ENCODE results near the gene DPH1. TPM values are rescaled to one million over a fixed set of nuclear protein-coding genes. Genes with fewer than 3 reads are reported as not detected.

The DPH1 gene
- total and polyA plus RNA-seq, 8 donors, result 11.6 to 188 (median 31.5) TPM

- H3K27ac ChIP-seq, result no peak overlapping the region
- no peak for DNase-seq
- TF ChIP-seq POLR2A (IDR thresholded peaks at IDR 0.05) (no peak), POLR2AphosphoS5 (IDR thresholded peaks at IDR 0.05) (no peak), CTCF (IDR thresholded peaks at IDR 0.05) (no peak), EP300 (IDR thresholded peaks at IDR 0.05) (no peak)
- peaks cover 16 to 65% (median 60%) of the 10 kb centered on the region in 4 donors for H3K36me3 ChIP-seq
- no peak overlapping the region for H3K4me3 ChIP-seq
- intact Hi-C loops (cut with DNase I; ENCODE audit: low total_unique reads), result no loop called here
- H3K9me3 ChIP-seq, result no peaks in the 10 kb centered on the region
- peaks cover 13 to 34% (median 24%) of the 10 kb centered on the region in 4 donors for H3K4me1 ChIP-seq
- 86 to 93% (median 90%) methylated on average over 28 to 29 of the region's 29 CpGs for WGBS, 5 donors
- H3K27me3 ChIP-seq, result no peaks in the 10 kb centered on the region
Observed at GRCh38 chr17:2035541-2036488, 5.9 kb downstream of the DPH1 start.

GRCh38 chr17:2037155-2037554 is 7.2 kb downstream of the DPH1 start:
- H3K9me3 ChIP-seq, result no peaks in the 10 kb centered on the region
- no peaks in the 10 kb centered on the region for H3K27me3 ChIP-seq
- peaks cover 16 to 65% (median 60%) of the 10 kb centered on the region in 4 donors for H3K36me3 ChIP-seq
- H3K27ac ChIP-seq, result no peak overlapping the region
- intact Hi-C loops (cut with DNase I; ENCODE audit: low total_unique reads), result no loop called here
- TF ChIP-seq CTCF (IDR thresholded peaks at IDR 0.05) (no peak), EP300 (IDR thresholded peaks at IDR 0.05) (no peak), POLR2A (IDR thresholded peaks at IDR 0.05) (no peak), POLR2AphosphoS5 (IDR thresholded peaks at IDR 0.05) (no peak)
- H3K4me3 ChIP-seq, result no peak overlapping the region
- 76 to 94% (median 90%) methylated on average over 10 of the region's 10 CpGs for WGBS, 5 donors
- no peak for DNase-seq
- peaks cover 8 to 29% (median 20%) of the 10 kb centered on the region in 4 donors for H3K4me1 ChIP-seq

GRCh38 chr17:2040219-2040827 is 10.4 kb downstream of the DPH1 start:
- intact Hi-C loops (cut with DNase I; ENCODE audit: low total_unique reads), result no loop called here
- Histone ChIP-seq H3K9me3 (no peaks in the 10 kb centered on the region), H3K27ac (peak overlapping the region in 3 of 5 donors; percentile 10 to 94 (median 91)), H3K36me3 (peaks cover 25 to 69% (median 63%) of the 10 kb centered on the region in 4 donors), H3K27me3 (no peaks in the 10 kb centered on the region), H3K4me3 (no peak overlapping the region), H3K4me1 (peaks cover 25 to 39% (median 28%) of the 10 kb centered on the region in 4 donors)
- TF ChIP-seq POLR2A (IDR thresholded peaks at IDR 0.05) (no peak), POLR2AphosphoS5 (IDR thresholded peaks at IDR 0.05) (no peak), EP300 (IDR thresholded peaks at IDR 0.05) (no peak), CTCF (IDR thresholded peaks at IDR 0.05) (no peak)
- WGBS, 5 donors, result 79 to 89% (median 85%) methylated on average over 6 to 7 of the region's 7 CpGs
- no peak for DNase-seq

- TF ChIP-seq EP300 (IDR thresholded peaks at IDR 0.05), result no peak
- no peak for TF ChIP-seq POLR2AphosphoS5 (IDR thresholded peaks at IDR 0.05)
- no peak for TF ChIP-seq POLR2A (IDR thresholded peaks at IDR 0.05)
- TF ChIP-seq CTCF (IDR thresholded peaks at IDR 0.05), result no peak
- intact Hi-C loops (cut with DNase I; ENCODE audit: low total_unique reads), result no loop called here
- Histone ChIP-seq H3K9me3 (no peaks in the 10 kb centered on the region), H3K27me3 (no peaks in the 10 kb centered on the region), H3K27ac (peak overlapping the region; percentile 88 to 96 (median 94)), H3K36me3 (peaks cover 25 to 62% (median 56%) of the 10 kb centered on the region in 4 donors), H3K4me1 (peaks cover 25 to 39% (median 28%) of the 10 kb centered on the region in 4 donors), H3K4me3 (peak overlapping the region; percentile 71 to 86 (median 76))
- 51 to 74% (median 54%) methylated on average over 9 to 16 of the region's 16 CpGs for WGBS, 5 donors
- DNase-seq, result no peak
Observed at GRCh38 chr17:2040942-2041560, 11.1 kb downstream of the DPH1 start.
